Right lobe of liver (tissue), 4 donors: Measurements from ENCODE around the gene INSR.

Source experiments
- POLR2A ChIP-seq: fragments of 450-650 bp; IDR thresholded peaks from one replicate; pipeline ENCODE4 v1.6.1; 2017; ENCODE audit warnings: antibody characterized with exemption, mild to moderate bottlenecking
- TF ChIP-seq, protein P1 (sequence below), 4 donors: fragments of 200-600 bp in 3 of 4; fragments of 450-650 bp in 1 of 4; IDR thresholded peaks; one replicate each; pipeline versions ENCODE4 v1.5.1 to v1.8.0; 2016 to 2022; ENCODE audit warnings: antibody characterized with exemption in 4 of 4, mild to moderate bottlenecking in 2 of 4
- donor health status: DM: no; HTN: no; CAD: no.
- donor health status: DM: no; HTN: no; CAD: no.
- donor health status: DM: no; HTN: yes; CAD: no.

DNA sequence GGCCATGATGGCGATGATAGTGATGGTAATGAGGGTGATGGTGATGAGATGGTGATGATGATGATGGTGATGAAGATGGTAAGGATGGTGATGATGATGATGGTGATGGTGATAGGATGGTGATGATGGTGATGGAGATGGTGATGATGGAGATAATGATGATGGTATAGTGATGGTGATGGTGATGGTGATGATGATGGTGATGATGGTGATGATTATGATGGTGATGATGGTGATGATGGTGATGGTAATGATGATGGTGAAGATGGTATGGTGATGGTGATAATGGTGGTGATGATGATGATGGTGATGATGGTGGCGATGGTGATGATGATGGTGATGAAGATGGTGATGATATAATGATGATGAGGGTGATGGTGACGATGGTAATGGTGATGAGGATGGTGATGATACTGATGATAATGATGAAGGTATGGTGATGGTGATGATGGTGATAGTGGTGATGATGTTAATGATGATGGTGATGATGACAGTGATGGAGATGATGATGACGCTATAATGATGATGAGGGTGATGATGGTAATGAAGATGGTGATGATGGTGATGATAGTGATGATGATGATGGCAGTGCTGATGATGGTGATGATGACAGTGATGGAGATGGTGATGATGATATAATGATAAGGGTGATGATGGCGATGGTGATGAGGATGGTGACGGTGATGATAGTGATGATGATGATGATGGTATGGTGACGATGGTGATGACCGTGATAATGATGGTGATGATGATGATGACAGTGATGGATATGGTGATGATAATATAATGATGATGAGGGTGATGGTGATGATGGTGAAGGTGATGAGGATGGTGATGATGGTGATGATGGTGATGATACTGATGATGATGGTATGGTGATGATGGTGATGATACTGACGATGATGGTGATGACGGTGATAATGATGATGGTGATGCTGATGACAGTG is 187.2 kb downstream of the INSR start:
- TF ChIP-seq, protein P1, sequence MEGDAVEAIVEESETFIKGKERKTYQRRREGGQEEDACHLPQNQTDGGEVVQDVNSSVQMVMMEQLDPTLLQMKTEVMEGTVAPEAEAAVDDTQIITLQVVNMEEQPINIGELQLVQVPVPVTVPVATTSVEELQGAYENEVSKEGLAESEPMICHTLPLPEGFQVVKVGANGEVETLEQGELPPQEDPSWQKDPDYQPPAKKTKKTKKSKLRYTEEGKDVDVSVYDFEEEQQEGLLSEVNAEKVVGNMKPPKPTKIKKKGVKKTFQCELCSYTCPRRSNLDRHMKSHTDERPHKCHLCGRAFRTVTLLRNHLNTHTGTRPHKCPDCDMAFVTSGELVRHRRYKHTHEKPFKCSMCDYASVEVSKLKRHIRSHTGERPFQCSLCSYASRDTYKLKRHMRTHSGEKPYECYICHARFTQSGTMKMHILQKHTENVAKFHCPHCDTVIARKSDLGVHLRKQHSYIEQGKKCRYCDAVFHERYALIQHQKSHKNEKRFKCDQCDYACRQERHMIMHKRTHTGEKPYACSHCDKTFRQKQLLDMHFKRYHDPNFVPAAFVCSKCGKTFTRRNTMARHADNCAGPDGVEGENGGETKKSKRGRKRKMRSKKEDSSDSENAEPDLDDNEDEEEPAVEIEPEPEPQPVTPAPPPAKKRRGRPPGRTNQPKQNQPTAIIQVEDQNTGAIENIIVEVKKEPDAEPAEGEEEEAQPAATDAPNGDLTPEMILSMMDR (IDR thresholded peaks at IDR 0.05), result no peak
- no peak for TF ChIP-seq POLR2A
